Cardiac muscle cell (in vitro differentiated cells and primary cell): ENCODE data around the gene LAMC1. TPM values are rescaled to one million over a fixed set of nuclear protein-coding genes. Genes with fewer than 3 reads are reported as not detected.
"Not testable (repeated sequence)": the region's sequence is repeated elsewhere in the genome, so short reads cannot be mapped to it uniquely, and the experiment has no call there.

ENCODE experiments used
- DNase-seq, 2 donors: peaks; one replicate each; pipeline versions ENCODE4 v3.0.0 to v3.0.0-alpha.2; 2010 to 2017; ENCODE audit warnings: low read depth in 1 of 2, low spot score in 1 of 2
- H3K27ac ChIP-seq: fragments of 200-600 bp; sonication (generic); 2 replicates; pipeline ENCODE4 v1.5.1; 2016
- H3K27me3 ChIP-seq: fragments of 200-600 bp; sonication (generic); 2 replicates; pipeline ENCODE4 v1.6.0; 2016; ENCODE audit warnings: control low read depth
- H3K36me3 ChIP-seq: fragments of 200-600 bp; sonication (generic); 2 replicates; pipeline ENCODE4 v1.5.1; 2016; ENCODE audit warnings: control low read depth
- H3K4me1 ChIP-seq: fragments of 200-600 bp; sonication (generic); 2 replicates; pipeline ENCODE4 v1.8.1; 2017; ENCODE audit warnings: low read depth, mild to moderate bottlenecking, mixed run types
- H3K4me3 ChIP-seq: fragments of 200-600 bp; sonication (generic); 2 replicates; pipeline ENCODE4 v1.5.1; 2016; ENCODE audit warnings: mild to moderate bottlenecking
- H3K9me3 ChIP-seq: fragments of 200-600 bp; sonication (generic); 2 replicates; pipeline ENCODE4 v1.5.1; 2017; ENCODE audit warnings: low read depth, mild to moderate bottlenecking, control low read depth
- CTCF ChIP-seq: IDR thresholded peaks from 2 replicates; pipeline ENCODE4 v1.5.1; 2012; ENCODE audit warnings: low read depth, mild to moderate bottlenecking, low read length
- polyA plus RNA-seq: library from polyadenylated mRNA; unstranded; fragments of >200 nt; fragmentation: Nextera tagmentation; extraction: Ambion mirVana; gene quantifications from 2 replicates; pipeline ENCODE4 v1.2.1, GENCODE V29; 2016
- total RNA-seq: library from RNA; depleted of rRNA; stranded (reverse); fragments of >200 nt; gene quantifications from 2 replicates; pipeline ENCODE4 v1.2.3, GENCODE V29; 2016

Gene LAMC1
- total and polyA plus RNA-seq, 2 experiments from 2014 or later, result 66.4 to 329 TPM

GRCh38 chr1:183149273-183149672, 126.1 kb downstream of the LAMC1 start:
- TF ChIP-seq CTCF, result no peak
- H3K36me3 ChIP-seq, result no peaks in the 10 kb centered on the region
- H3K9me3 ChIP-seq, result no peaks in the 10 kb centered on the region
- peaks cover 3% of the 10 kb centered on the region for H3K4me1 ChIP-seq
- no peak overlapping the region for H3K27ac ChIP-seq
- no peak overlapping the region for H3K4me3 ChIP-seq
- DNase-seq, result no peak
- H3K27me3 ChIP-seq, result no peaks in the 10 kb centered on the region

- H3K9me3 ChIP-seq, H3K4me1 ChIP-seq, H3K4me3 ChIP-seq, H3K27me3 ChIP-seq, DNase-seq, H3K36me3 ChIP-seq, H3K27ac ChIP-seq: not testable (repeated sequence)
These were observed 126.8 kb downstream of the LAMC1 start for GRCh38 chr1:183150032-183150431.

GRCh38 chr1:183150445-183150844, 127.2 kb downstream of the LAMC1 start:
- no peaks in the 10 kb centered on the region for H3K36me3 ChIP-seq
- H3K27ac ChIP-seq, result no peak overlapping the region
- H3K4me1 ChIP-seq, result peaks cover 3% of the 10 kb centered on the region
- H3K9me3 ChIP-seq, result no peaks in the 10 kb centered on the region
- DNase-seq, result no peak
- H3K4me3 ChIP-seq, result no peak overlapping the region
- H3K27me3 ChIP-seq, result no peaks in the 10 kb centered on the region
- TF ChIP-seq CTCF, result no peak

GRCh38 chr1:183152180-183152579, 129.0 kb downstream of the LAMC1 start:
- H3K27me3 ChIP-seq, result no peaks in the 10 kb centered on the region
- no peak for DNase-seq
- H3K4me3 ChIP-seq, result no peak overlapping the region
- no peaks in the 10 kb centered on the region for H3K36me3 ChIP-seq
- TF ChIP-seq CTCF, result no peak
- H3K9me3 ChIP-seq, result no peaks in the 10 kb centered on the region
- H3K27ac ChIP-seq, result no peak overlapping the region
- H3K4me1 ChIP-seq, result peaks cover 3% of the 10 kb centered on the region

GRCh38 chr1:183155939-183156338, 132.7 kb downstream of the LAMC1 start:
- no peak for TF ChIP-seq CTCF
- Histone ChIP-seq H3K27me3 (no peaks in the 10 kb centered on the region), H3K27ac (no peak overlapping the region), H3K9me3 (no peaks in the 10 kb centered on the region), H3K4me3 (no peak overlapping the region), H3K36me3 (no peaks in the 10 kb centered on the region), H3K4me1 (no peaks in the 10 kb centered on the region)
- no peak for DNase-seq

GRCh38 chr1:183159960-183160359, 136.7 kb downstream of the LAMC1 start:
- H3K27me3 ChIP-seq, result no peaks in the 10 kb centered on the region
- DNase-seq, result no peak

More at GRCh38 chr1:183159960-183160359, 136.7 kb downstream of the LAMC1 start:
- Histone ChIP-seq H3K9me3 (no peaks in the 10 kb centered on the region), H3K27ac (no peak overlapping the region), H3K4me1 (no peaks in the 10 kb centered on the region), H3K4me3 (no peak overlapping the region), H3K36me3 (no peaks in the 10 kb centered on the region)
- no peak for TF ChIP-seq CTCF
